Measurements from ENCODE around the gene CIB2. TPM values are rescaled to one million over a fixed set of nuclear protein-coding genes. Genes with fewer than 3 reads are reported as not detected.

CIB2 gene
- total RNA-seq, 3 donors from 2014 or later: 8.1 to 13.7 (median 10.9) TPM

DNA sequence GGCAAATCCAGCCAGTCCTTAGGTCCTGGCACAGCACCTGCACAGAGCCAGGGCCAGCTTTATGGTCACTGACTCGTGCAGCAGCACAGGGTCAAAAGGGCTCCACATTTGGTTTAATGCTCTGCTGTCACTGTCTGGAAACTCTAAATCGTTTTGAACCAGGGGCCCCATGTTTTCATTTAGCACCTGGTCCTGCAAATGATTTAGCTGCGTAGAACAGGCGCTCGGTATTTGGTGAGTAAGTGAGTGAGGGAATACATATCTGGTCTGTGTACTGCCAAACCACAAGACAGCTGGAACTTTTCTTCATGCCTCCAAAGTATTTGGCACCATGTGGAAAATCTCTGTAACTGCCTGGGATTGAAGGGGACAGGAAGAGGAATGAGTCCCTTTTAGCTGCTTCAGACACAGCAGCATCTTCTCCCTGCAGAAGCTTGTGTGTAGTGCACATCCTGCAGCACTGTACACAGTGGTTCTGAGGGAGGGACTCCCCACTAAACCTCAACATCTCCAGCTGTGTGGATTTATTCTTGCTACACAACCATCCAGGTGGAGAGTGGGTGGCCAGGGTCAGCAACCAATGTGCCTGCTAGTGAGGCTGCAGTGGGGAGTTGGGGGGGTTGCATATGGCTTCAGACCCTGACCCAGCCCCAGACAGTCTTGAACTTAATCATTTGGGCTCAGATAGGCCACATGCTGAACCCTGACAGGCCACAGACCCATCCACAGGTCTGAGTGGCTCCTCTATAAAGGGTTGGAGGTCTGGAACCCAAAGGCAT lies 37.8 kb downstream of the CIB2 start:
- Histone ChIP-seq H3K4me1 (ENCODE audit: low read depth) (peaks cover 16% of the 10 kb centered on the region), H3K36me3 (ENCODE audit: low read depth) (no peaks in the 10 kb centered on the region), H3K4me3 (no peak overlapping the region), H3K9me3 (no peaks in the 10 kb centered on the region)
- TF ChIP-seq, protein P1, sequence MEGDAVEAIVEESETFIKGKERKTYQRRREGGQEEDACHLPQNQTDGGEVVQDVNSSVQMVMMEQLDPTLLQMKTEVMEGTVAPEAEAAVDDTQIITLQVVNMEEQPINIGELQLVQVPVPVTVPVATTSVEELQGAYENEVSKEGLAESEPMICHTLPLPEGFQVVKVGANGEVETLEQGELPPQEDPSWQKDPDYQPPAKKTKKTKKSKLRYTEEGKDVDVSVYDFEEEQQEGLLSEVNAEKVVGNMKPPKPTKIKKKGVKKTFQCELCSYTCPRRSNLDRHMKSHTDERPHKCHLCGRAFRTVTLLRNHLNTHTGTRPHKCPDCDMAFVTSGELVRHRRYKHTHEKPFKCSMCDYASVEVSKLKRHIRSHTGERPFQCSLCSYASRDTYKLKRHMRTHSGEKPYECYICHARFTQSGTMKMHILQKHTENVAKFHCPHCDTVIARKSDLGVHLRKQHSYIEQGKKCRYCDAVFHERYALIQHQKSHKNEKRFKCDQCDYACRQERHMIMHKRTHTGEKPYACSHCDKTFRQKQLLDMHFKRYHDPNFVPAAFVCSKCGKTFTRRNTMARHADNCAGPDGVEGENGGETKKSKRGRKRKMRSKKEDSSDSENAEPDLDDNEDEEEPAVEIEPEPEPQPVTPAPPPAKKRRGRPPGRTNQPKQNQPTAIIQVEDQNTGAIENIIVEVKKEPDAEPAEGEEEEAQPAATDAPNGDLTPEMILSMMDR (IDR thresholded peaks at IDR 0.05): no peak
- intact Hi-C loops (cut with DNase I, micrococcal nuclease): no loop called here
- no peak for DNase-seq
- peak; percentile 13 for ATAC-seq

DNA sequence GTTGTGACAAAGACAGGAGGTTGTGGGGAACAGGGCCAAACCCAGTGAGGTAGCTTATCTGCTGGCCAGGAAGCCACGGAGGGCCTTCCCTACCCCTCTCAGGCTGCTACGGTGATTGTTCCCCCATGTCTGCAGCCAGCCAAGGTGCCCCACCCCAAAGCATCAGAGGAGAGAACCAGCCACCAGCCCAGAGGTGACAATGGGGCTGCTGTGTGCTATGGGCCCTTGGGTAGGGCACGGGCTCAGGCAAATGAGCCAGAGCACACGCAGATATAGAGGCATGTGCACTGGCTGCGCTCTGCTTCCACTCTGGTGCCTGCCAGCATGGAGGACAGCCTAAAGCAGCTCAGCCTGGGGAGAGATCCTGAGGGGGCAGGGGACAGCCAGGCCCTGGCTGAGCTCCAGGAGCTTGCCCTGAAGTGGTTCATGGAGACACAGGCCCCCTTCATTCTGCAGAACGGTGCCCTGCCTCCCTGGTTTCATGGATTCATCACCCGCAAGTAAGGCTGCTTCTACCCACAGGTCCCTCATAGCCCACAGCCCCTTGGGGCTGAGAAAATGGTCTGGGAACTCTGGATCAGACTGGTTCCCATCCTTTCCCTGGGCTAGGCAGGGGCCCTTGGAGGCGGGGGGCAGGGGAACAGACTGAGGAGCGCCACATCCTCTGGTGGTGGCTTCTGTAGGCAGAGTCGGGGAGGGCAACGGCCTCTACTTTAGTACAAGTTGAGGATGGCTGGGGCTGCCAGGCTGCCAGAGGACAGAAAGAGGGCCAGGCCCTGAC lies 38.8 kb downstream of the CIB2 start, which contains the start of gene SH2D7:
Gene SH2D7 (plus strand): TSS at position 301 of the 781 bp plus-strand sequence. CDS start 24 bp downstream, at position 325.
- Histone ChIP-seq H3K9me3 (no peaks in the 10 kb centered on the region), H3K36me3 (ENCODE audit: low read depth) (no peaks in the 10 kb centered on the region), H3K4me3 (no peak within 1 kb of the TSS), H3K4me1 (ENCODE audit: low read depth) (peaks cover 21% of the 10 kb centered on the region)
- TF ChIP-seq, protein P1 (IDR thresholded peaks at IDR 0.05): no peak
- peak; percentile 23 for ATAC-seq
- intact Hi-C loops (cut with DNase I, micrococcal nuclease): no loop called here
- DNase-seq: no peak

DNA sequence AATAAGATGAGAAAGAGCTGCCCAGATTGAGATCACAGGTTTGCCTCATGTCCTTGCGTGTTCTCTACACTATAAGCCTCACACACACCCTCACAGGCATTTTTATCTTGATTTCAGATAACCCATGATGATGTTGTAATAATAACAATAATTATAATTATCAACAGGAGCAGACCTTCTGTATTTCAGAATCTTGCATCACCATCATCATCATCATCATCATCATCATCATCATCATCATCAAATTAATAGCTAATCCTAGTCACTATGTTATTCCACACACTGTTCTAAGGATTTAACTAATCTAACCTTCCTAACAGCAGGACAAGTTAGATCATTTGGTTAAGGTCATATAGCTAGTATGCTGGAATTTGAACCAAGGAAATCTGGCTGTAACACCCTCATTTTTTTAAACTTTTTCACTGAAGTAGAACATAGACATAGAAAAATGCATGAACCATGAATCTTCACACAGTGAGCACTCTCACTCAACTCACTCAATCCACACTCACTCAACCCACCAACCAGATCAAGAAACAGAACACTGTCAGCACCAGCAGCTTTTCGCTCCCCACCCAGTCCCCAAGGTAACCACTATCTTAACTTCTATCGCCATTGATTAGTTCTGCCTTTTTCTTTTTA lies 40.7 kb downstream of the CIB2 start:
- no peaks in the 10 kb centered on the region for H3K36me3 ChIP-seq (ENCODE audit: low read depth)
- no peak for ATAC-seq
- H3K4me1 ChIP-seq (ENCODE audit: low read depth): peaks cover 21% of the 10 kb centered on the region
- no peak overlapping the region for H3K4me3 ChIP-seq
- H3K9me3 ChIP-seq: no peaks in the 10 kb centered on the region
- intact Hi-C loops (cut with DNase I, micrococcal nuclease): no loop called here
- TF ChIP-seq, protein P1 (IDR thresholded peaks at IDR 0.05): no peak
- no peak for DNase-seq

DNA sequence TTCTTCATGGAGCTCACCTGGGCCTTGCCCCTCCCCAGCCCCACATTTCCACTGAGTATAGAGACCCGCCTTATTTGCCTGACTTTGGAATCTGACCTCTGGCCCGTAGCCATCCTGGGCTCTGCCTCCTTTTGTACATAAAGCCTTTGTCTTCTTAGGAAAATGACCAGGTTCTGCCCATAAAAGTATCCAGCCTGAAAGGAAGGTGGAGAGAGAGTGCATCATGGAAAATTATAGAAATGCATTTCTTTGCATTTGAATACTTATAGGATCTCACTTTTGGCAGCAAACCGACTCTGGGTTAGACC lies 42.5 kb downstream of the CIB2 start:
- Histone ChIP-seq H3K4me3 (no peak overlapping the region), H3K36me3 (ENCODE audit: low read depth) (no peaks in the 10 kb centered on the region), H3K4me1 (ENCODE audit: low read depth) (peaks cover 31% of the 10 kb centered on the region), H3K9me3 (no peaks in the 10 kb centered on the region)
- ATAC-seq (peak; percentile 74), DNase-seq (peak; percentile 82 to 88 (median 84))
- TF ChIP-seq, protein P1 (IDR thresholded peaks at IDR 0.05): no peak
- intact Hi-C loops (cut with DNase I, micrococcal nuclease): no loop called here

DNA sequence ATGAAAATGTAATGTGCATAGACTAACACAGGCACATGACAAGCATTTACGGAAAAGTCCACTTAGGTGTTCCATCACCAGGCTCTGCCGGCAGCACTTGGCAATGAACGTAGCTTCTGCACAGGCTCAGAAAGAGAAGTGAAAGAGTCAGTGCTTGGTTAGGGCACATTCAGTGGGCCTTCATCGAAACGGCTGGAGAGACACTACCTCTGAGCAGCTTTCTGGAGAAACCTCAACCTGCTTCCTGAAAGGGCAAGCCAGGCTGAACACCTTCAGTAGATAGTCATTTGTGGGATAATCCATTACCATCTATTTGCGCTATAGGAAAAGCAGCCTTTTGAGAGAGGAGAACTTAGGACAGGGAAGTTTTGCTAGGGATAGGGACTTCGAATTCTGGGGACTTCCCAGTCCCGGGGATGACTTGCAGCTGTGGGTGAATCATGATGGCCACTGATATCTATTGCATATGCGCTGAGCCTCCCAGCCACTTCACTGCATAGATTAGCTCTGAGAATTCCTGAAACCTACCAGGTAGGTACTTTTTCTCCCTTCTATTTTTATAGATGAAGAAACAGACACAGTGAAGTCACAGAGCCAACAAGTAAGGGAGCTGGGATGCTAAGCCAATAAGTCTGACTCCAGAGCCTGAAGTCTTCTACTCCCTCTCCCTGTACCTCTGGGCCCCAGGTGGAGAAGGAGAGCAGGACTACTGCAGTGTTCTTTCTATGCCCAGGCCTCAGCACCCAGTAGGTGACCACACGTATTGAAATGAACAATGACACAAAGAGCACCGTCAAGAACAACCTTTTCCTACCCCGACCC lies 43.1 kb downstream of the CIB2 start:
- peaks cover 35% of the 10 kb centered on the region for H3K4me1 ChIP-seq (ENCODE audit: low read depth)
- TF ChIP-seq, protein P1 (IDR thresholded peaks at IDR 0.05): no peak
- DNase-seq: peak in 1 of 3 donors; percentile 30
- ATAC-seq: peak; percentile 41
- intact Hi-C loops (cut with DNase I, micrococcal nuclease): no loop called here
- H3K36me3 ChIP-seq (ENCODE audit: low read depth): no peaks in the 10 kb centered on the region
- H3K4me3 ChIP-seq: no peak overlapping the region
- no peaks in the 10 kb centered on the region for H3K9me3 ChIP-seq
